Astrocyte of the hippocampus (primary cell): Measurements from ENCODE around the gene SERAC1.
A peak's percentile ranks its signal among the peaks of the same experiment; 100 is the strongest.

Experiments used
- DNase-seq: peaks from one replicate; pipeline ENCODE4 v3.0.0; 2011; ENCODE audit warnings: low read depth, low spot score

Gene SERAC1

DNA sequence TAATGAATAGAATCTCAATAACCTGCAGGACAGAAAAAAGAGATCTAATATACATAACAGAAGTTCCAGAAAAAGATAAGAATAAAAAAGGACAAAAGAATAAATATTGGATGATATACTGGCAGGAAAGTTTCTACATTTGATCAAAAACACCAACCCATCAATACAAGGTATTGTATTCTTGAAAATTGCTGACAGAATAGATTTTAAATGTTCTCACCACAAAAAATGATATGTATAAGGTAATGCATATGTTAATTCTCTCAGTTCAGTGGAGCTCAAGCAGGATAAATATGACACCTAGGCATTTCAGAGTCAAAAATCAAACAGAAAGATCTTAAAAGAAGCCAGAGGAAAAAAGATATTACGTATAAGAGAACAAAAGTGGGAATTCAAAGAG, 43.8 kb downstream of the SERAC1 start:
- DNase-seq: no peak

DNA sequence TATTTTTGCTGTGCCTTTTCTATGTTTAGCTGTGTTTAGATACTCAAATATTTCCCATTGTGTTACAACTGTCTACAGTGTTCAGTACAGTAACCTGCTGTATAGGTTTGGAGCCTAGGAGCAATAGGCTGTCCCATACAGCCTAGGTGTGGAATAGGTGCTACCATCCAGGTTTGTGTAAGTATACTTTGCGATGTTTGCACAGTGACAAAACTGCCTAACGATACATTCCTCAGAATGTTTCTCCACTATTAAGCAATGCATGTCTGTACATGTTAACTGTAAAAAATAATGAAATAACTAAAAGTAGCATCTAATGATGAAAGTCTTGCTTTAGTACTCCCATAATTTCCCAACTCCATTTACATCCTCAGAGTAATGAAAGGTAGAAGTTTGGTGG, 46.0 kb downstream of the SERAC1 start:
- DNase-seq: no peak

DNA sequence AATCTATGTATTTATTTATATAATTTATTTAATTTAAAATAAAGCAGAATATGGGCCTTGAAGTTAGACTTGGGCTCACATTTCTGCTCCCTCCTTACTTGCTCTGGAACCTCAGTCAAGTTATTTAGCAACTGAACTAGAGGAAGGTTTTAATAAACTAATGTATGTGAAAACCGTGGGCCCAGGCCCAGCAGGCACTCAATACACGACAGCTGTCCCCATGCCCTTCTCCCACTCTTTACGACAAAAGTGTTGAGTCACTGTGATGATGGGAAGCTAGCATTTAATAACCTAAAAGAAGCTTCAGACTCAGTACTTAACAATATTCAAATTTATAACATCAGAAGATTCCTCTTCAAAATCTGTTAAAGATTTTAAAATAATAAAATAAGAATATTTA, 46.7 kb downstream of the SERAC1 start:
- DNase-seq: no peak

- no peak for DNase-seq
Measured at GRCh38 chr6:158118886-158119285, 49.2 kb downstream of the SERAC1 start.

- no peak for DNase-seq
Measured at GRCh38 chr6:158115508-158115907, 52.6 kb downstream of the SERAC1 start.

DNA sequence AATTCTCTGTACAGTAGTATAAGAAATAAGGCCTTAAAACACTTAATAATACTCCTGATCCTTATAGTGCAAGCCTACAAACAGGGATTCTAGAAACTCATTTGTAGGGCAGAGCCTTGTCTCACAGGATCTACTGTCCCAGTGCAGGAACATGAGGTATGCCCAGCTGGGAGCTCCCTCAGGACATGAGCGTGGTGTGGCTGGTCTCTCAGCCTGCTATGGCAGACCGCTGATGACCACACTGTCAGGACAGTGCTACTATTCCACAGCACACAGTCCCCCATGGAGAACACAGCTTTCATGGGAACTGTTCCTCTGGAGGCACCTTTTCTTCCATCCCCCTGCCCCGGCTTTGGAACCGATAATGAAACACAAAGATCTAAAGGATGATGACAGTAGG, 53.0 kb downstream of the SERAC1 start:
- DNase-seq: no peak

DNA sequence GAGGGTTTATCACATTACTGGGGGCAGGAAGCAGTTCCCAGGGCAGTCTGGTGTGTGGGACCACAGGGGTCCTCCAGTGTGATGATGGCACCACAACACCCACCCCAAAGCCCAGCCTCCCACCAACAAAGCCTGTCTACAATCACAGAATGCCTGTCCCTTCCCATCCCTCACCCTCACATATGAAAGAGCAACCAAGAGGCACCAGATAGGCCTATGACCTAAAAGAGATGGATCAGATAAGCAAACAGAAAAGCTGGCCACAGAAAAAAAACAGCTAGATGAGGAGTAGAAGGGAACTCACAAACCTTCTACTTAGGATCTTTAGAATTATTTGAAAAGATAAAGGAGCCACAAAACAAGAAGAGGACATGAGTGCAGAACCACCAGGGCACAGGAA, 54.3 kb downstream of the SERAC1 start:
- no peak for DNase-seq

GRCh38 chr6:158111987-158112386, 56.1 kb downstream of the SERAC1 start:
- no peak for DNase-seq

GRCh38 chr6:158110986-158111385, 57.1 kb downstream of the SERAC1 start:
- no peak for DNase-seq

DNA sequence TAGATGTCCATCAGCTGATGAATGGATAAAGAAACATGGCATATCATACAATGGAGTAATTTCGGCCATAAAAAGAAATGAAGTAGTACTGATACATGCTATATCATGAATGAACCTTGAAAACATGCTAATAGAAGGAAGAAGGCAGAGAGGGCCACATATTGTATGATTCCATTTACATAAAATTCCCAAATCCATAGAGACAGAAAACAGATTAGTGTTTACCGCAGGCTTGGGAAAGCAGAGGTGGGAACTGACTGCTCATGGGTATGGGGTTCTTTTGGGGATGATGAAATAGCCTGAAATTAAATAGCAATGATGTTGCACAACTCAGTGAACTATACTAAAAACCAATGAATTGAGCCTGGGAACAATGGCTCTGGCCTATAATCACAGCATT, 58.3 kb downstream of the SERAC1 start:
- DNase-seq: no peak

- DNase-seq: no peak
Measured at GRCh38 chr6:158104696-158105095, 63.4 kb downstream of the SERAC1 start.

DNA sequence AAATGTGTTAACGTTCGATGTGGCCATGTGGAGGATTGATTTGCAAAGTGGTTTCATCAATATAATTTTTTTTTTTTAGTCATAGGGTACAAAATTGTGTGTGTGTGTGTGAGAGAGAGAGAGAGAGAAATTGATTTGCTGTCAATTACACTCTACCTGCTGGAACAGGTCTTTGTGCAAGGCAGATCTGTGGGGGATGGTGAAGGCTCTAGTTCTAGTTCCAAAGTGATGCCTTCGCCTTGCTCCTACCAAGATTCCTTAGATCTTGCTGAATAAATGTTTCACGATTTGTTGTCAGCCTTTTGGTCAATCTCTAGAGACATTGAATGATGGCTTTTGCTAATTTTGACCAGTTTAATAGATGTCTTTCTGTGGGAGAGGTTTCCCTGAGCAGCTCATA, 64.8 kb downstream of the SERAC1 start:
- no peak for DNase-seq

DNA sequence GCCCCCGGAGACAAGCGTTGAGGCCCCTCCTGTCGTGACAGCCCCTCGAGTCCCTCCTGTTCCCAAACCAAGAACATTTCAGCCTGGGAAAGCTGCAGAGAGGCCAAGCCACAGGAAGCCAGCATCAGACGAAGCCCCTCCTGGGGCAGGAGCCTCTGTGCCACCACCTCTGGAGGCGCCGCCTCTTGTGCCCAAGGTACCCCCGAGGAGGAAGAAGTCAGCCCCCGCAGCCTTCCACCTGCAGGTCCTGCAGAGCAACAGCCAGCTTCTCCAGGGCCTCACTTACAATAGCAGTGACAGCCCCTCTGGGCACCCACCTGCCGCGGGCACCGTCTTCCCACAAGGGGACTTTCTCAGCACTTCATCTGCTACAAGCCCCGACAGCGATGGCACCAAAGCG, 72.4 kb downstream of the SERAC1 start:
- no peak for DNase-seq

- DNase-seq: no peak
Measured at GRCh38 chr6:158095031-158095430, 73.0 kb downstream of the SERAC1 start.

- DNase-seq: no peak
Measured at GRCh38 chr6:158092806-158093205, 75.3 kb downstream of the SERAC1 start.

DNA sequence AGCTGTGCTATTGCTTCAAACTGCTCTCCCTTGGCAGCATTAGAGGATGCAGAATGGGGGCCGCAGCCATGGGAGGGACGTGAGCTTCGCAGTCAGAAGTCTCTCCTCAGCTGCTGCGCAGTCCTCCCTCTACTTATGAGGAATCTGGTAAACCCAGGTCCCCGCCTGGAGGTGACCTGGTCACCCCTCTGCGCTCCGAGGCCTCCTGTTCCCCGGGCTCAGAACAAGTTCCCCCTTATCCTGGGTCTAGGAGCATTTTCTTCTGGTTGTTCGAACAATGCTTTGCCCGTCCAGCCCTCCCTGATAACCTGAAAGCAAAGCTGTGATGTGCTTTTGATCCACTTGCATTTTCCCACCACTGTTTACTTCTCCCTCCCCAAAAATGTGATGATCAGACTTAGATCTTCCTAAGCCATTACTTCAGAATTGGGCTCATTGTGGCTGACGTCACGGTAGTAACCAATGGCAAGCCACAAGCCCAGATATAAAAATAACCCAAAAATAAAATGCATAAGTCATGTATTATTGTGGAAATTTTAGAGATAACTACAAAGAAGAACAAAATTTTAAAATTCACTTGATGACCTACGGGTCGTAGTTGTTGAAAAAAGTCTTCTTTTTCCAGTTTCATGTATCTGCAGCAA, 80.7 kb downstream of the SERAC1 start:
- no peak for DNase-seq

GRCh38 chr6:158086504-158087223, 81.4 kb downstream of the SERAC1 start:
- DNase-seq: peak; percentile 59

DNA sequence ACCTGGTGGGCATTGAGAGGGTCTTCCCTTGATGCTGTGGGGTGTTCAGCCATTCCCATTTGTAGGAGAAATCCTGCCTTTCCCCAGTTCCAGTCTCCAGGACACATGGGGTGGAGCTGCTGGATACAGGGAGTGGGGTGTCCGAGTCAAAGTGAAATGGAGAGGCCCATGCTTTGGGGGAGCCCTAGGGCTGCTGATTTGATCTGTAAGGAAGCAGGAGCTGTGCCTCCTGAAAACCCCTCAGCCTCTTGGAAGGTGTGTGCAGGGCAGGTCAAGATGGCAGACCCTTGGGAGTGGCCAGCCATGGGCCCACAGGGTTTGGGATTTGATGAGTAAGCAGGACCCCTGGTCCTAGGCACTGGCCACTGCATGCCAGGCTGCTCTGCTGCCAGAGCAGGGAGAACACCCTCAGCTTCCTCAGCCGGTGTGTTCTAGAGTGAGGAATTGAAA, 82.0 kb downstream of the SERAC1 start:
- DNase-seq: no peak

- DNase-seq: no peak
Measured at GRCh38 chr6:158085261-158086053, 82.6 kb downstream of the SERAC1 start.

DNA sequence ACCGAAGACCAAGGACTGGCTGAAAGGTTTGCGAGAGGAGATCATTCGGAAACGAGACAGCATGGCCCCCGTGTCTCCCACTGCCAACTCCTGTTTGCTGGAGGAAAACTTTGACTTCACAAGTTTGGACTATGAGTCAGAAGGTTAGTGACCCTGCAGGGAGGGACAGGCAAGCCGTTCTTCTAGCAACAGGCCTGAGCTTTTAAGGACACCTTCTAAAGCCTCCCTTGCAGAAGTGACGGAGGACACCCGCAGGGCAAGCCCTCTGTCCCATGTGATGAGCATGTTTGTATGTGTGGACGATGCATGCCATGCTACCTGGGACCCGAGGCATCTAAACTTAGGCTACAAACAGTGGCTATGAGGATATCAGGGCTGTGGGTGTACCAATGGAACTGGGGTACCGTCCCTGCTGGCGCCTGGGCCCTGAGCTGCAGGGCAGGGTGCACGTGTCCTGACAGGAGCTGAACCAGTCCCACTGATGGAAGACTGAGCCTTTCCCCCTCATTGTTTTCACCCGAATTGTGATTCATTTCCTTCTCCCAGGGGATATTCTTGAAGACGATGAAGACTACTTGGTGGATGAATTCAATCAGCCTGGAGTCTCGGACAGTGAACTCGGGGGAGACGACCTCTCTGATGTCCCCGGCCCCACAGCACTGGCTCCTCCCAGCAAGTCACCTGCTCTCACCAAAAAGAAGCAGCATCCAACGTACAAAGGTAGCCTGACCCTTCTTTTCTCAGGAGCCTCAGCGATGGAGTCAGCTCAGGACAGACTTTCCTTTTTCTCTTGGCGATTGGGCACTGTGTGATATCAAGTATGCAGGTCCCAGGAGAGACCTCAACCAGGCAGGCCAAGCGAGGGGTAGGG, 84.4 kb downstream of the SERAC1 start:
- DNase-seq: no peak

DNA sequence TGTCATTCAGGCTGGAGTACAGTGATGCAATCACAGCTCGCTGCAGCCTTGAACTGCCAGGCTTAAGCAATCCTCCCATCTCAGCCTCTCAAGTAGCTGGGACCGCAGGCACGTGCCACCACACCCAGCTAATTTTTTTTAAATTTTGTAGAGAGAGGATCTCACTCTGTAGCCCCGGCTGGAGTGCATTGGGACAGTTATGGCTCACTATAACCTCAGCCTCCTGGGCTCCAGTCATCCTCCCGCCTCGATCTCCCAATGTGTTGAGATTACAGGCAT, 86.5 kb downstream of the SERAC1 start:
- no peak for DNase-seq
